Testis (tissue), 2 donors: ENCODE results near the gene ZNF490.

Experiments used
- CTCF ChIP-seq, 3 experiments: fragments of 450-650 bp in 2 of 3; fragments of 200-600 bp in 1 of 3; sonication (generic) in 1 of 3; IDR thresholded peaks; one replicate each; pipeline ENCODE4 v1.5.1; 2016 to 2019; ENCODE audit warnings: antibody characterized with exemption in 3 of 3, mild to moderate bottlenecking in 2 of 3, moderate library complexity in 1 of 3
- POLR2A ChIP-seq: fragments of 450-650 bp; IDR thresholded peaks from one replicate; pipeline ENCODE4 v1.6.1; 2017; ENCODE audit warnings: antibody characterized with exemption, mild to moderate bottlenecking, moderate library complexity

- TF ChIP-seq CTCF (IDR thresholded peaks at IDR 0.05) (no peak), POLR2A (no peak)
Observed at GRCh38 chr19:12551060-12551832, 59.4 kb downstream of the ZNF490 start, which contains the start of gene ZNF564.
